GM18499 (cell line): ENCODE data around the gene PPP2R2C.

ENCODE experiments used
- ATAC-seq: cut with Tn5 transposase; IDR thresholded peaks from one replicate; pipeline ENCODE4 v1.9.1; 2021; ENCODE audit warnings: moderate number of reproducible peaks; ENCODE audit not compliant: insufficient read depth, unreplicated experiment

PPP2R2C gene

DNA sequence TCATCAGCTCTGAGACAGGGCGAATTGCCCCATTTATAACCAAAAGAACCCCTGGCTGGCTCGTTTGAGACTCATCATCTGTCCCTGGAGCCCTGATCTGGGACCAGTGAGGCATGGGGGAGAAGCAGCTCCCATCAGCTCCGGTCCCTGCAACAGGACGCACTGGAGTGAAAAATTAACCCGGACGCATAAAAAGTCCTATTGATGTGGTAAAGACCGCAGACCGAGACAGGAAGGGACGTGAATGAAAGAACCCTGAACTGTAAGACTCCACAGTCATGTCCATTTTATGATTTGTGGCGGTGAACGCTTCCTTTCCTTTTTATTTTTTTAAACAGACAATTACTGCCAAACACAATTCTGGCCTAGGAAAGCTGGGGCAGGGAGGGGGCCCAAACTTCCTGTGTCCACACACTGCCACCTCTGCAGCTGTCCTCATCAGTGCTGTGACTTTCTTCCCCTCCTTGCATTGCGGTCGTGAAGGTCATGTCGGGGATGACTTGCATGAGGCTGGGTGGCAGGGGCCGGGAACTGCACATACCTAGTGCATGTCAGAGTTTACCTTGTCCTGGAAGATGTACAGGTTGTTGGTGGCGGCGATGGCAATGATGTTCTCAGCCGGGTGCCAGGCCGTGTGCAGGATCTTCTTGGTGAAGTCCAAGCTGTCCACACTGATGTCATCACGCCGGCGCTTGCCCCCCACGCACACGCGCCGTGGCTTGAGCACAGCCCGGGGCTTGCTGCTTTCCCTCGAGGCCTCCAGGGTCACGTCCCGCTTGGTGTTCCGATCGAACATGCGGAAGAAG, 149.4 kb downstream of the PPP2R2C start:
- ATAC-seq = no peak

DNA sequence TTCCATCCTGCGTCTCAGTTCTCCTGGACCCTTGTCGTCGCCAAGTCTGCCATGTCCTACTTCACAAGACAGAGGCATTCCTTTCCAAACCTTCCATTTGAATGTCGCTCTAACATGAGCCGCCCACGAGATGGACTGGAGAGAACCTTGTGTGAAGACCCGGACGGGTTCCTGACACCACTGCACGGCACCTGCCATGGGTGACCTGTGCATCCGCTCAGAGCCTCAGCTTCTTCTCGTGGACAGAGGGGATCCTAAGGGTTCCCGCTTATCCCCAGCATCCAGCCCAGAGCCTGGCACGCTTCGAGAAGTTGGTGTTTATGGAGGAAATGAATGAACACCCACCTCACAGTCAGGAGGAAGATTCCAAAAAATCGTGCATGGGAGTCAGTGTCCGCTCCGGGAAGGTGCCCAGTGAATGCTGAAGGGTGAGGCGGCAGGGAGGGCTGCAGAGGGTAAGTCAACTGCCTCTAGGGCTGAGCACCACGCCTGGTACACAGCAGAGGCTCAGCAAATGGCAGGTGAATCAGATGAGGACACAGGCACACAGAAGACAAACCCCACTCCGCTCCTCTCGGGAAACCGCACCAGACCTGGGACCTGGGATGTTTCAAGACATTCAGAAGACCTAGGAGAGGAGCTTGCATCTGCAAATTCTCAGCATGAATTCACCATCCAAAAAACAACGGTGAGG, 150.2 kb downstream of the PPP2R2C start:
- no peak for ATAC-seq

DNA sequence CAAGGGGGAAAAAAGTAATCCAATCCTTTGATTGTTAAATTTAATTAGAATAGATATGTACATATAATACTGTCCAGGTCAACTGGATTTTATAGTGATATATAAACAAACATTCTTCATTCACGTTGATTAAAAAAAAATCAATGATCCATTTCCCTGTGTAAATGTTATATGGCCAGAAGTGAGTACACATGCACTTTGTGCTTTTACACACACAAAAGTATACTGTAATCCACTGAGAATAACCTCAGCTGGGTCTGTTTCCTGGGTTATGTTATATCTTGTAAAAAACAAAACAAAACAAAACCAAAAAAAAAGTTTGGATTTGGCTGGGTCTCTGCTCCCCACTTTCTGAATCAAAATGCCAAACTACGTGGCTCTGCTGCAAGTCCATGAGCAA, 151.1 kb downstream of the PPP2R2C start:
- ATAC-seq = no peak

DNA sequence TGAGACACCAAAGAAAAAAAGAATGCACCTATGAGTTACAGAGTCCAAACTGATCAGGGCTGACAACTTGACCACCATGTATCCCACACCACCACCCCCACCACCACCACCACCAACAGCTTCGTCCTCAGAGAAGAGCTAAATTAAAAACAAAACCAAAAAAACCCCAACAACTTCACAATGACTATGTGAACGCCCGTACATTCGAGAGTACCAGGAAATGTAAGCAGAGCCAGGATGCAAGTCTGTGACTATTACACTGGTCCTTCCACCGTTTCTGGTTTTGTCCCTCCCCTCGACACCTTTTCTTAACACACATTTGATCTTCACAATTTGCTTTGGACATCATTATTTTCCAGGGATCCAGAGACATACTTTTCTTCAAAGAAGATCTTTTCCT, 151.8 kb downstream of the PPP2R2C start:
- no peak for ATAC-seq

DNA sequence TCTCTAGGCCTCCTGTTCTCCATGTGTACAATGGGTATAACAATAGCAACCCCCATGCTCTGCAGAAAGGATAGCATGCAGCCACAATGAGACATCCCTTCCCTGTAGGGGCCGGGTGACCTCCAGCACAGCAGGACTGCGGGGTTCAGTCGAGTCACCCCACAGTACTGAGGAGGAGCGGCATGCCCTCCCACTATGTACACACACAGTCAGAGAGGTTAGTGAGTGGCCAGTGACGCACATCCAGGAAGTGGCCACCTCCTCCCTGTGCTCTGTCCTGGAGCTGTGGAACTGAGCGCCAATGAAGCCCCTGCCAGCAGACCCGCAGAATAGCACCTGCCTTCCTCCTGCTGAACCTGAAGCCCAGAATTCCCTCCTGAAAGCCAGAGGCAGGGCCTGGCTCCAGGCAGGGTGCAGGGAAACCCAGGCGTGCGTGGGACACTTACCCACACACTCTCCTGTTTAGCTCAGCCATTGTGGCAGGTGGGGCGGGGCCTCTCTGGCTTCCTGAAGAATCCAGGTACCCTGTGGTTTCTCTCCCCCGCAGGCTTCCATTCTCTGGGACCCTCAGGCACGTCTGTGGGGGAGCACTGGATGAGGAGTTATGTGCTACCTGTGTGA, 152.8 kb downstream of the PPP2R2C start:
- no peak for ATAC-seq

DNA sequence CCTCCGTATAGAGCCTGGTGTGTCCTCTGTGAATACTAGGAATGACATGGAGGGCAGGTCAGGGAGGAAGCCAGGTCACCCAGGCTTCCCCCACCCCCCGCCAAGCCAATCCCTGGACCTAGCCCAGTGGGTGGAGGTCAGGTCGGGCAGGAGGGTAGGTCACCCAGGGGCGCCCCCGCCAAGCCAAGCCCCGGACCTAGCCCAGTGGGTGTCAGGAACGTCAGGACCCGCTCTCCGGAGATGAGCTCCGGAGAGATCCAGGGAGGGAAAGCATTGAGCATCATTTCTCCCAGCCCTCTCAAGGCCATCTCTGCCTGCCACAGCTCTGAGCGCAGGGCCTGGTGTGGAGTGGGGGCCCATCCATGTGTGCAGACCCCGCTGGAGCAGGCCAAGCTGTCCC, 154.2 kb downstream of the PPP2R2C start:
- no peak for ATAC-seq

DNA sequence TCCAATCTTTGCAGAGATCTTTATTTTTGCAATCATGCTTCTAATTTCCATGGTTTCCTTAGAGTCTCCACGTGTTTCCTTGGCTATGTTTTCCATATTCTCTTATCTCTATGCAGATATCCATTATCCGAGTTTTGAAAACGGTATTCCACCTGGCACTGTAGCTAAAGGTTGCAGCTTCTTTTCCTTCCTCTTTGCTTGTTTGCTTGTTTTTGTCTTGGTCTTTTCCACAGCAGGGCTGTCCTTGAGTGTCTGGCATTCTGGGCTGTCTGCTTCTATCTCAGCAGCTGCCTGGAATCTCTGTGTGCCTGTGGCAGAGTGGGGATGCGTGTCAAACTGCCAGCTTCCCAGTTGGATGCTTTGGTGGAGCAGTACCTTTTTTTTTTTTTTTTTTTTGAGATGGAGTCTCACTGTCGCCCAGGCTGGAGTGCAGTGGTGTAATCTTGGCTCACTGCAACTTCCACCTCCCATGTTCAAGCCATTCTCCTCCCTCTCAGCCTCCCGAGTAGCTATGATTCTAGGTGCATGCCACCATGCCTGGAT, 155.9 kb downstream of the PPP2R2C start:
- ATAC-seq = no peak

DNA sequence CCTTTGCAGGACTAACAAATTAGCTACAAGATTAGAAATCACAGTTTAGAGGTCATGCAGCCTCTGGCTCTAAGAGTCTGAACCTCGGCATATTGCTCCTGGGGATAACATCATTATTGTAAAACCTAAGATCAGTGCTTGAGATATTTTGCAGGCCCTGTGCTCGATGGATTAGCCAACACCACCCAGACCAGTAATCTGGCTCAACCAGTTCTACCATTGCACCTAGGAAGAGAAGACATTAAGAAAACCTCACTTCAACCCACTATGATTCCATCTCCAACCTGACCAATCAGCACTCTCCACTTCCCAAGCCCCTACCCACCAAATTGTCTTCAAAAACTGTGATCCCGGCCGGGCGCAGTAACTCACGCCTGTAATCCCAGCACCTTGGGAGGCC, 159.2 kb downstream of the PPP2R2C start:
- ATAC-seq = no peak

DNA sequence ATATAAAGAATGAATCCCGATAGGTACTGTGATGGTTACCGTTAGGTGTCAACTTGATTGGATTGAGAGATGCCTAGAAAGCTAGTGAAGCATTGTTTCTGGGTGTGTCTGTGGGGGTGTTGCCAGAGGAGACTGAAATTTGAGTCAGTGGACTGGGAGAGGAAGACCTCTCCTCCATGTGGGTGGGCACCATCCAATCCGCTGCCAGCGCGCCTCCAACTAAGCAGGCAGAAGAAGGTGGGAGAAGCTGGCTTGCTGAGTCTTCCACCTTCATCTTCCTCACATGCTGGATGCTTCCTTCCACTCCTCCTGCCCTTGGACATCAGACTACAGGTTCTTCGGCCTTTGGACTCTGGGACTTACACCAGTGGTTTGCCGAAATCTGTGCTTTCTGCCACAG, 162.6 kb downstream of the PPP2R2C start:
- ATAC-seq = no peak

DNA sequence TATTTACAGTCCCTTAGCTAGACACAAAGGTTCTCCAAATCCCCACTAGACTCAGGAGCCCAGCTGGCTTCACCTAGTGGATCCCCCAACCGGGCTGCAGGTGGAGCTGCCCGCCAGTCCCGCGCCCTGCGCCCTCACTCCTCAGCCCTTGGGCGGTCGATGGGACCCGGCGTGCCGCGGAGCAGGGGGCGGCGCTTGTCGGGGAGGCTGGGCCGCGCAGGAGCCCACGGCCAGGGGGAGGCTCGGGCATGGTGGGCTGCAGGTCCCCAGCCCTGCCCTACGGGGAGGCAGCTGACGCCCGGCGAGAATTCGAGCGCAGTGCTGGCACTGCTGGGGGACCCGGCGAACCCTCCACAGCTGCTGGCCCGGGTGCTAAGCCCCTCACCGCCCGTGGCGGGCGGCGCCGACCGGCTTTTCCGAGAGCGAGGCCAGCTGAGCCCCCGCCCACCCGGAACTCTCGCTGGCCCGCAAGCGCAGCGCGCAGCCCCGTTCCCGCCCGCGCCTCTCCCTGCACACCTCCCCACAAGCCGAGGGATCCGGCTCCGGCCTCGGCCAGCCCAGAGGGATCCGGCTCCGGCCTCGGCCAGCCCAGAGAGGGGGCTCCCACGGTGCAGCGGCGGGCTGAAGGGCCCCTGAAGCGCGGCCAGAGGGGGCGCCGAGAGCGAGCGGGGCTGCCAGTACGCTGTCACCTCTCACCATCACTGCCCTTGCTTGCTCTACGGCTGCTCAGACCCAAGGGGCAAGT, 163.3 kb downstream of the PPP2R2C start:
- ATAC-seq = no peak

DNA sequence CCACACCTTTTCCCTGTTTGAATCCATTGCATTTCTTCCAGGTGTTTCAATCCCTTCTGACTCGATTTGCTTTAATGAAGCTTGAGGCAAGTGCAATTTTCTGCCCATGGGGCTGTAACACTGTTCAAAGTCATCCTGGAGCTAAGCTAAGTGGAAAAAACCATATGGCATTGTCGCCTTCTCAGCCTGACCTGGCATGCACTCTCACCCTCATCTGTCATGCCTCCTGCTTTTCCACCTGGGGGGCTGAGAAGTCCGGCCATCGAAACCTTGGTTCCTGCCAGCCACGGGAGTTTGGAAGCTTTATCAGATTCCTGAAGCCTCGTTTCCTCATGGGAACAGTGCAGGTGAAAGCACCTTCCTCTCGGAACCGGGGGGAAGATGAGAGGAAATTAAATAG, 164.5 kb downstream of the PPP2R2C start:
- no peak for ATAC-seq

DNA sequence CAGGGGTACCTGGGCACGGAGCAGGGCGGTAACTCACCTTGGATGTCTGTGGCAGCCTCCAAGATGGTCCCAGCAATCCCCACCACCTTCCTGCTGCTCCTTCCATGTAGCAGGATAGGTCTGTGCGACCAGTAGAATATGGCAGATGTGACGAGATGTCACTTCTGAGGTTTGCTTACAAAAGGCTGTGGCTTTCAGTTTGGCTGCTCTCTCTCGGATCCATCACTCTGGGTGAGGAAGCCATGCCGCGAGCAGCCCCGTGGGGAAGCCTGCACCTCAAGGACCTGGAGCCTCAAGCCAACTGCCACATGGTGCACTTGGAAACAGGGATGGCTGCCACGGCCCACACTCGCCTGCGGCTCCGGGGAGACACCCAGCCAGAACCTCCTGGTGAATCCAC, 165.2 kb downstream of the PPP2R2C start:
- no peak for ATAC-seq

DNA sequence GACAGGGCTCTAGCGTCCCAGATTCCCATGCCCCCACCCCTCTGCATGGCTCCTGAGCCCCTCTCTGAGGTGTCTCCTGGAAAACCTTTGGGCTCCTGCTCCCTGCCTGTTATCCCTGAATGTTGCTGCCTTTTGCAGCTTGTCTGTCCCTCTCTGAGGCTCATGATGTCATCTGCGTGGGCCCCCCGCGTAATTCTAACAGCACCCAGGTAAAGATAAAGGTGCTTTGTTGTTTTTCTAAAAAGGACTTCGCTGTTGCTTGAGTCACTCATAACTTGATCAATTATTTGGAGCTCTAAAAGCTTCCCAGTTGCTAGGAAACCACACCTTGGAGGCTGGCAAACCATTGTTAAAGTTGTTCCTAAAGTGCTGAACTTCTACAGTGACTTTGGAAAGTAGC, 166.1 kb downstream of the PPP2R2C start:
- no peak for ATAC-seq

DNA sequence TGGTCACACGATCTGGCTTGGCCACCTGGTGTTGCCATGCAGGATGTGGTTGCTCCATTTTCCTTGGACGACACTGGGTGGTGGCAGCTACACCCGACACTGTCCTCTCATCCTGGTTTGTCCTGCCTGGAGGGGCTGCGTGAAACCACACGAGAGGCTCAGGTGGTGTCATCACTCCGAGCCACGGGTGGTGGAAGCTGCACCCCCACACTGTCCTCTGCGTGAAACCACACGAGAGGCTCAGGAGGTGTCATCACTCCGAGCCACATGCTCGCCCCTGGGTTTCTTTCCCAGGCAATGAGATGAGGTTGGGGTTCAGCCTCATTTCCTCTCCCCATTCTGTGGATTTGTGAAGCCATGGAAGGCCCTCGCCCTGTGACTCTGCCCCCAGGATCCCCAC, 168.5 kb downstream of the PPP2R2C start:
- no peak for ATAC-seq

DNA sequence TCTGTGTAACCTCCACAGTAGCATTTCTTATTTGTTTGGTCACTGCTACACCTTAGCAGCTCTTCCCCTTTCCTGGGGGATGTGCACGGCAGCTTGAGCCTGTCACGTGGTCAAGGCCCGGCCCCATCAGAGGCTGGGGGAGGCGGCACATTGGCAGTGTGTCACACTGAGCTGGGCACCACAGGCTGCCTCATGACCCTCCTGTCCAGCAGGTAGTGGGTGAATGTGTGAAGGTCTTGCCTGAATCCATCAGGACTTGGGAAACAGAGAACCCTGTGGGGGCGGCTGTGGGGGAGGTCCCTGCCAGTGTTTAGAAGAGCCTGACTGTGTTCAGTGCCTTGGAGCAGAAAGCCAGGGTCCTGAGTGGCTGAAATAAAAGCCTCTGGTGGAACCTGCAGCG, 169.5 kb downstream of the PPP2R2C start:
- ATAC-seq = no peak

DNA sequence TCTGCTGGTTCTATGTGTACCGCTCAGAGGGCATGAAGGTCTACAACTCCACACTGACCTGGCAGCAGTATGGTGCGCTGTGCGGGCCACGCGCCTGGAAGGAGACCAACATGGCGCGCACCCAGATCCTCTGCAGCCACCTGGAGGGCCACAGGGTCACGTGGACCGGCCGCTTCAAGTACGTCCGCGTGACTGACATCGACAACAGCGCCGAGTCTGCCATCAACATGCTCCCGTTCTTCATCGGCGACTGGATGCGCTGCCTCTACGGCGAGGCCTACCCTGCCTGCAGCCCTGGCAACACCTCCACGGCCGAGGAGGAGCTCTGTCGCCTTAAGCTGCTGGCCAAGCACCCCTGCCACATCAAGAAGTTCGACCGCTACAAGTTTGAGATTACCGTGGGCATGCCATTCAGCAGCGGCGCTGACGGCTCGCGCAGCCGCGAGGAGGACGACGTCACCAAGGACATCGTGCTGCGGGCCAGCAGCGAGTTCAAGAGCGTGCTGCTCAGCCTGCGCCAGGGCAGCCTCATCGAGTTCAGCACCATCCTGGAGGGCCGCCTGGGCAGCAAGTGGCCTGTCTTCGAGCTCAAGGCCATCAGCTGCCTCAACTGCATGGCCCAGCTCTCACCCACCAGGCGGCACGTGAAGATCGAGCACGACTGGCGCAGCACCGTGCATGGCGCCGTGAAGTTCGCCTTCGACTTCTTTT, 170.5 kb downstream of the PPP2R2C start:
- no peak for ATAC-seq

DNA sequence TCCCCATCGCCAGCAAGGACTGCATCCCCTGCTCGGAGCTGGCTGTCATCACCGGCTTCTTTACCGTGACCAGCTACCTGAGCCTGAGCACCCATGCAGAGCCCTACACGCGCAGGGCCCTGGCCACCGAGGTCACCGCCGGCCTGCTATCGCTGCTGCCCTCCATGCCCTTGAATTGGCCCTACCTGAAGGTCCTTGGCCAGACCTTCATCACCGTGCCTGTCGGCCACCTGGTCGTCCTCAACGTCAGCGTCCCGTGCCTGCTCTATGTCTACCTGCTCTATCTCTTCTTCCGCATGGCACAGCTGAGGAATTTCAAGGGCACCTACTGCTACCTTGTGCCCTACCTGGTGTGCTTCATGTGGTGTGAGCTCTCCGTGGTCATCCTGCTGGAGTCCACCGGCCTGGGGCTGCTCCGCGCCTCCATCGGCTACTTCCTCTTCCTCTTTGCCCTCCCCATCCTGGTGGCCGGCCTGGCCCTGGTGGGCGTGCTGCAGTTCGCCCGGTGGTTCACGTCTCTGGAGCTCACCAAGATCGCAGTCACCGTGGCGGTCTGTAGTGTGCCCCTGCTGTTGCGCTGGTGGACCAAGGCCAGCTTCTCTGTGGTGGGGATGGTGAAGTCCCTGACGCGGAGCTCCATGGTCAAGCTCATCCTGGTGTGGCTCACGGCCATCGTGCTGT, 171.2 kb downstream of the PPP2R2C start:
- no peak for ATAC-seq

DNA sequence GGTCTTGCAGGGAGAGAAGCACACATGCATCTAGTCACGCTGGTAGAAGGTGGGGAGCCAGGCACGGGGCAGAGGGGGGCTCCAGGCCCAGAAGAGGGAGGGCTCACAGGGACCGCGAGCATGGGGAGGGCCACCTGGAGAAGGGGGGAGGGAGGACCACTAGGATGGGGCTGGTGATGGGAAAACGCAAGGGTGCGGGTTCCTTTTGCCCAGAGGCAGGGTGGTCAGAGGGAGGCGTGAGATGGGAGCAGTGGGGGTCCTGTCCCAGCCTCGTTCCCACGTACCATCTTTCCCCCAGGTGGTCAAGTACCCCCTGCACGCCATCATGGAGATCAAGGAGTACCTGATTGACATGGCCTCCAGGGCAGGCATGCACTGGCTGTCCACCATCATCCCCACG, 172.1 kb downstream of the PPP2R2C start:
- ATAC-seq = no peak

DNA sequence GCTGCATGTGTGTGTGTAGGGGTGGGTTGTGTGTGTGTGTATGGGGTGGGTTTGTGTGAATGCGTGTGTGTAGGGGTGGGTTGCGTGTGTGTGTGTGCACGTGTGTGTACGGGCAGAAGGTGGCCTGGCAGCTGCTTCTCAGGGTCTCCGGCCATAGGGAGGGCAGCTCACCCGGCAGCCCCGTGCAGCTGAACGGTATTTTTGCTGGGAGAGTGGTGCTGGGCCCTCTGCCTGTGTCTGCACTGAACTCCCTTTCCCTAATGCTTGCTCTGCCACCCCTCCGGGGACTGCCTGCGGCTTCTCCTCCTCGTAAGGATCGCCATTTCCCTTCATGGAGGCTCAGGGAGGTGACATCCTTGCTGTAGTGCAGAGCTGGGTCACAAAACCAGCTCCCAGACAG, 172.5 kb downstream of the PPP2R2C start:
- ATAC-seq = no peak
